Astrocyte (in vitro differentiated cells and primary cell): ENCODE measurements around the gene ARHGAP23. TPM values are rescaled to one million over a fixed set of nuclear protein-coding genes. Genes with fewer than 3 reads are reported as not detected.

ENCODE experiments used
- DNase-seq: peaks from one replicate; pipeline ENCODE4 v3.0.0-alpha.2; 2010; ENCODE audit warnings: low read depth
- FAIRE-seq: peaks from 2 replicates; lab custom pipeline; 2011; peaks lifted over from hg19 to GRCh38; lab: Jason Lieb, UNC
- H2AFZ ChIP-seq: 2 replicates; pipeline ENCODE4 v1.6.0; 2012; ENCODE audit warnings: low read depth, low read length, inconsistent platforms
- H3K27ac ChIP-seq: 2 replicates; pipeline ENCODE4 v1.5.1; 2011; ENCODE audit warnings: low read depth, low read length, inconsistent platforms
- H3K27me3 ChIP-seq: 2 replicates; pipeline ENCODE4 v1.6.0; 2011; ENCODE audit warnings: low read length, inconsistent platforms; ENCODE audit not compliant: insufficient read depth
- H3K36me3 ChIP-seq: 2 replicates; pipeline ENCODE4 v1.5.1; 2011; ENCODE audit warnings: low read length, inconsistent platforms; ENCODE audit not compliant: insufficient read depth
- H3K4me1 ChIP-seq: 2 replicates; pipeline ENCODE4 v1.5.1; 2011; ENCODE audit warnings: low read length, inconsistent platforms; ENCODE audit not compliant: insufficient read depth
- H3K4me2 ChIP-seq: 2 replicates; pipeline ENCODE4 v1.6.0; 2012; ENCODE audit warnings: low read length, inconsistent platforms
- H3K4me3 ChIP-seq: 2 replicates; pipeline ENCODE4 v1.5.1; 2011; ENCODE audit warnings: low read depth, mild to moderate bottlenecking, low read length, inconsistent platforms; ENCODE audit not compliant: insufficient read depth
- H3K79me2 ChIP-seq: 2 replicates; pipeline ENCODE4 v1.6.0; 2012; ENCODE audit warnings: mild to moderate bottlenecking, low read length, inconsistent platforms; ENCODE audit not compliant: insufficient read depth
- H3K9ac ChIP-seq: 2 replicates; pipeline ENCODE4 v1.6.0; 2012; ENCODE audit warnings: mild to moderate bottlenecking, low read length, inconsistent platforms
- H3K9me3 ChIP-seq: 2 replicates; pipeline ENCODE4 v1.5.1; 2012; ENCODE audit warnings: low read depth, mild to moderate bottlenecking, low read length, inconsistent platforms; ENCODE audit not compliant: insufficient read depth
- H4K20me1 ChIP-seq: 2 replicates; pipeline ENCODE4 v1.6.0; 2012; ENCODE audit warnings: low read length, inconsistent platforms; ENCODE audit not compliant: insufficient read depth
- H3K27ac Mint-ChIP-seq: one replicate; pipeline ENCODE4 v1.8.0; 2021; ENCODE audit warnings: mild to moderate bottlenecking, mixed read lengths; ENCODE audit not compliant: unreplicated experiment
- H3K27me3 Mint-ChIP-seq: one replicate; pipeline ENCODE4 v1.8.0; 2021; ENCODE audit warnings: low read depth, mixed read lengths; ENCODE audit not compliant: unreplicated experiment
- H3K36me3 Mint-ChIP-seq: one replicate; pipeline ENCODE4 v1.8.0; 2021; ENCODE audit warnings: low read depth, mixed read lengths; ENCODE audit not compliant: unreplicated experiment
- H3K4me1 Mint-ChIP-seq: one replicate; pipeline ENCODE4 v1.8.0; 2021; ENCODE audit warnings: low read depth, mixed read lengths; ENCODE audit not compliant: unreplicated experiment
- H3K4me3 Mint-ChIP-seq: one replicate; pipeline ENCODE4 v1.8.0; 2021; ENCODE audit warnings: mild to moderate bottlenecking, moderate library complexity, mixed read lengths; ENCODE audit not compliant: unreplicated experiment
- H3K9me3 Mint-ChIP-seq: one replicate; pipeline ENCODE4 v1.8.0; 2021; ENCODE audit warnings: mild to moderate bottlenecking, mixed read lengths; ENCODE audit not compliant: unreplicated experiment
- EZH2 ChIP-seq: IDR thresholded peaks from 2 replicates; pipeline ENCODE4 v1.6.1; 2012; ENCODE audit warnings: mild to moderate bottlenecking, low read length, inconsistent platforms; ENCODE audit not compliant: insufficient read depth
- total RNA-seq: library from RNA; stranded (reverse); gene quantifications from 2 replicates; pipeline ENCODE4 v1.2.1, GENCODE V29; 2021
- TF ChIP-seq, protein P1 (sequence below): IDR thresholded peaks from 2 replicates; pipeline ENCODE4 v1.5.1; 2011; ENCODE audit warnings: low read depth, mild to moderate bottlenecking, inconsistent platforms, low read length, moderate library complexity; ENCODE audit not compliant: insufficient read depth

ARHGAP23 gene
- total RNA-seq, 1 donor from 2014 or later, result 118 TPM

DNA sequence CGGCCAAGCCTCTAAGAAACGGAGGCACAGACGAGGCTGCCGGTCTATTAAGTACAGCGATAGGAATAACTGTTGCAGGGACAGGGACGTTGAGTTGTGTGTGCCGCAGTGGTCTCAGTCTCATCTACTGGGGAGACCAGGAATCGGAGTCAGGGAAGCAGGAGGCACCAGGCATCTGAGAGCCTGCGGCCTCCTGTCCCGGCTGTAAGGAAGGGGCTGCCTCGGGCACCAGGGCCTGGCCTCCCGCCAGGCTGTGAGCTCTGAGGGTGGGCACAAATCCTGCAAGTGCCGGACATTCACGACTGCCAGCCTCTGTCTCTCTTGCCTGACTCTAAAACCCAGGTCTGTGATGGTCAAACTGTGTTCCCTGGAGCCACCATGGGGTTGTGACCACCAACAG, 76.0 kb downstream of the ARHGAP23 start:
- H3K27me3 Mint-ChIP-seq, result no peaks in the 10 kb centered on the region

DNA sequence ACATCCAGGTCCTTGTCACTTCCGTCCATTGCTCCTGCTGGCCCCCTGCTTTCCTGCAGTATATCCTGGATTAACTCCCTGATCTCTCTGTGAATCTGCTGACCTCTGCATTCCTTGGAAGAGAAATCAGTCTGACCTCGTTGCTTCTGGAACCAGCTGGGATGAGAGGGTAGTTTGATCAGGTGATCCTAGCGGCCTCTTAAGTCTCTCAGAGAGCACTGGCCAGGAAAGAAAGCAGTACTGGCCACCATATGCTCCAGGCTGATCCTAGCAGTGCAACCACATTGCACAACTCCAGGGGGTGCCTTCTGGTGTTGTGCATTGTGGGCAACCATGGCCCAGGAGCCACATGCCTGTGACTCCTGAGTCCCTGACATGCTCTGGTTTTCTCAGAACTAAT, 79.2 kb downstream of the ARHGAP23 start:
- H3K4me3 ChIP-seq, result no peak overlapping the region
- H4K20me1 ChIP-seq, result peaks cover 42% of the 10 kb centered on the region
- peaks cover 34% of the 10 kb centered on the region for H3K4me1 Mint-ChIP-seq
- no peak overlapping the region for H3K4me2 ChIP-seq
- H3K27ac Mint-ChIP-seq, result no peak overlapping the region
- H3K9me3 ChIP-seq, result no peaks in the 10 kb centered on the region
- no peak overlapping the region for H3K27ac ChIP-seq
- no peaks in the 10 kb centered on the region for H3K27me3 ChIP-seq
- H3K9ac ChIP-seq, result no peak overlapping the region
- H2AFZ ChIP-seq, result no peak overlapping the region
- H3K36me3 ChIP-seq, result peaks cover 26% of the 10 kb centered on the region
- peaks cover 30% of the 10 kb centered on the region for H3K36me3 Mint-ChIP-seq
- no peaks in the 10 kb centered on the region for H3K9me3 Mint-ChIP-seq
- H3K4me1 ChIP-seq, result peaks cover 24% of the 10 kb centered on the region
- no peak for DNase-seq
- no peak for FAIRE-seq
- H3K4me3 Mint-ChIP-seq, result no peak overlapping the region
- no peaks in the 10 kb centered on the region for H3K79me2 ChIP-seq
- TF ChIP-seq, protein P1, sequence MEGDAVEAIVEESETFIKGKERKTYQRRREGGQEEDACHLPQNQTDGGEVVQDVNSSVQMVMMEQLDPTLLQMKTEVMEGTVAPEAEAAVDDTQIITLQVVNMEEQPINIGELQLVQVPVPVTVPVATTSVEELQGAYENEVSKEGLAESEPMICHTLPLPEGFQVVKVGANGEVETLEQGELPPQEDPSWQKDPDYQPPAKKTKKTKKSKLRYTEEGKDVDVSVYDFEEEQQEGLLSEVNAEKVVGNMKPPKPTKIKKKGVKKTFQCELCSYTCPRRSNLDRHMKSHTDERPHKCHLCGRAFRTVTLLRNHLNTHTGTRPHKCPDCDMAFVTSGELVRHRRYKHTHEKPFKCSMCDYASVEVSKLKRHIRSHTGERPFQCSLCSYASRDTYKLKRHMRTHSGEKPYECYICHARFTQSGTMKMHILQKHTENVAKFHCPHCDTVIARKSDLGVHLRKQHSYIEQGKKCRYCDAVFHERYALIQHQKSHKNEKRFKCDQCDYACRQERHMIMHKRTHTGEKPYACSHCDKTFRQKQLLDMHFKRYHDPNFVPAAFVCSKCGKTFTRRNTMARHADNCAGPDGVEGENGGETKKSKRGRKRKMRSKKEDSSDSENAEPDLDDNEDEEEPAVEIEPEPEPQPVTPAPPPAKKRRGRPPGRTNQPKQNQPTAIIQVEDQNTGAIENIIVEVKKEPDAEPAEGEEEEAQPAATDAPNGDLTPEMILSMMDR, result no peak
- TF ChIP-seq EZH2, result no peak
- H3K27me3 Mint-ChIP-seq, result no peaks in the 10 kb centered on the region

More for the DNA sequence above, 76.0 kb downstream of the ARHGAP23 start:
- Mint-ChIP-seq H3K9me3 (no peaks in the 10 kb centered on the region), H3K4me3 (no peak overlapping the region), H3K36me3 (peaks cover 37% of the 10 kb centered on the region), H3K4me1 (peaks cover 16% of the 10 kb centered on the region), H3K27ac (no peak overlapping the region)
- Histone ChIP-seq H3K36me3 (peaks cover 30% of the 10 kb centered on the region), H3K9me3 (no peaks in the 10 kb centered on the region), H3K9ac (no peak overlapping the region), H3K4me3 (no peak overlapping the region), H2AFZ (no peak overlapping the region), H3K27ac (no peak overlapping the region), H4K20me1 (peaks cover 32% of the 10 kb centered on the region), H3K27me3 (no peaks in the 10 kb centered on the region), H3K4me2 (no peak overlapping the region), H3K4me1 (peaks cover 2% of the 10 kb centered on the region), H3K79me2 (no peaks in the 10 kb centered on the region)
- FAIRE-seq, result no peak
- DNase-seq, result no peak
- TF ChIP-seq EZH2, result no peak
- TF ChIP-seq, protein P1, result no peak

DNA sequence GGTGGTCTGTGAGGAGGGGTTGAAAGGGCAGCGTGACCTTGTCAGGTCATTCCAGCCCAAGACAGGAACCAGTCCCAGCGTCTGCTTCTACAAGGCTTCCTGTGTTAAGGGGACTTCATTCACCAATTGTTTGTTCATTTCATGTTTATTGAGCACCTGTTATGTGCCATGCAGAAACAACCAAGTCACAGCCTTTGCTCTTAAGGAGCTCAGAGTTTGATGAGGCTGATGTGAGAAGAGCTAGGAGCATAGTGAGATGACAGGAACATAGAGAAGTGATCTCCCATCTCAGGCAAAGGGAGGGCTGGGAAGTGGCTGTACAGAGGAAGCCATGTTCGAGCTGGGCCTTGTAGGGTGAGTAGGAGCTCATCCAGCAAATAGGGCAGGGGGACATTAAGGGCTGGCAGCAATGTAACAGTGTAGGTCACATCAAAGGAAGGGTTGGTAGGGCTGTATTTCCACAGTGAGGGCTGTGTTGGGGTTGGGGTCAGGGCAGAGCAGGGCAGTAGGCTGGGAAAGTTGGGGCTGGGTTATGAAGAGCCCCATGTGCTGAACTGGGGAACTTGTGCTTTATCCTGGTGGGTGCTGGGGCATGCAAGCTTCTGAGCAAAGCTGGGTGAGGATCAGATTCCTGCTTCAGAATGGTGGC, 79.8 kb downstream of the ARHGAP23 start:
- H3K79me2 ChIP-seq, result no peaks in the 10 kb centered on the region
- no peak for DNase-seq
- no peaks in the 10 kb centered on the region for H3K27me3 Mint-ChIP-seq
- no peak for FAIRE-seq
- H3K4me1 ChIP-seq, result peaks cover 24% of the 10 kb centered on the region
- H2AFZ ChIP-seq, result no peak overlapping the region
- H3K27ac Mint-ChIP-seq, result peak overlapping the region; percentile 8
- no peaks in the 10 kb centered on the region for H3K9me3 ChIP-seq
- no peak overlapping the region for H3K4me3 Mint-ChIP-seq
- peaks cover 26% of the 10 kb centered on the region for H3K36me3 ChIP-seq
- no peak for TF ChIP-seq EZH2
- TF ChIP-seq, protein P1, result no peak
- peaks cover 45% of the 10 kb centered on the region for H4K20me1 ChIP-seq
- H3K27me3 ChIP-seq, result no peaks in the 10 kb centered on the region
- peaks cover 24% of the 10 kb centered on the region for H3K36me3 Mint-ChIP-seq
- H3K9ac ChIP-seq, result no peak overlapping the region
- no peaks in the 10 kb centered on the region for H3K9me3 Mint-ChIP-seq
- no peak overlapping the region for H3K4me2 ChIP-seq
- peaks cover 34% of the 10 kb centered on the region for H3K4me1 Mint-ChIP-seq
- H3K27ac ChIP-seq, result no peak overlapping the region
- no peak overlapping the region for H3K4me3 ChIP-seq
